Measurements from ENCODE around the gene TNRC6B.
A peak's percentile ranks its signal among the peaks of the same experiment; 100 is the strongest.

Gene TNRC6B

GRCh38 chr22:40329466-40329865, 151.7 kb downstream of the TNRC6B start:
- DNase-seq, result no peak

- no peak for DNase-seq
These were observed 152.4 kb downstream of the TNRC6B start for GRCh38 chr22:40330086-40330485.

- no peak for DNase-seq
These were observed 152.9 kb downstream of the TNRC6B start for GRCh38 chr22:40330615-40331014.

GRCh38 chr22:40331706-40332105, 154.0 kb downstream of the TNRC6B start:
- DNase-seq, result no peak

GRCh38 chr22:40332319-40332781, 154.6 kb downstream of the TNRC6B start:
- DNase-seq, result peak in 1 of 5 experiments; percentile 75

- peak in 1 of 5 experiments; percentile 58 for DNase-seq
These were observed 156.3 kb downstream of the TNRC6B start for GRCh38 chr22:40334060-40334459.

GRCh38 chr22:40334899-40335298, 157.2 kb downstream of the TNRC6B start:
- peak in 2 of 5 experiments; percentile 56 to 57 for DNase-seq

- DNase-seq, result no peak
These were observed 157.6 kb downstream of the TNRC6B start for GRCh38 chr22:40335358-40335757.

GRCh38 chr22:40340044-40340443, 162.3 kb downstream of the TNRC6B start:
- no peak for DNase-seq

- no peak for DNase-seq
These were observed 163.9 kb downstream of the TNRC6B start for GRCh38 chr22:40341604-40342003.

- DNase-seq, result no peak
These were observed 164.8 kb downstream of the TNRC6B start for GRCh38 chr22:40342521-40342920.

- DNase-seq, result peak in 1 of 5 experiments; percentile 63
These were observed 167.5 kb downstream of the TNRC6B start for GRCh38 chr22:40345271-40345670.

GRCh38 chr22:40345815-40346184, 168.1 kb downstream of the TNRC6B start:
- DNase-seq, result peak in 4 of 5 experiments; percentile 21 to 77 (median 48)

- DNase-seq, result peak; percentile 62 to 90 (median 78)
These were observed 168.7 kb downstream of the TNRC6B start, which contains the start of gene ADSL for GRCh38 chr22:40346185-40347118. Gene ADSL, plus strand, starts transcription at chr22:40346500. Its CDS starts 59 bp downstream, at chr22:40346559.

- DNase-seq, result no peak
These were observed 169.6 kb downstream of the TNRC6B start for GRCh38 chr22:40347300-40347699.

GRCh38 chr22:40348025-40348658, 170.4 kb downstream of the TNRC6B start:
- DNase-seq, result peak in 4 of 5 experiments; percentile 31 to 80 (median 52)

GRCh38 chr22:40352763-40353162, 175.0 kb downstream of the TNRC6B start:
- DNase-seq, result no peak

GRCh38 chr22:40361100-40361499, 183.4 kb downstream of the TNRC6B start:
- no peak for DNase-seq

GRCh38 chr22:40363059-40363458, 185.3 kb downstream of the TNRC6B start:
- no peak for DNase-seq

- DNase-seq, result no peak
These were observed 186.7 kb downstream of the TNRC6B start for GRCh38 chr22:40364431-40364830.

- no peak for DNase-seq
These were observed 188.3 kb downstream of the TNRC6B start for GRCh38 chr22:40366068-40366467.

- no peak for DNase-seq
These were observed 189.6 kb downstream of the TNRC6B start for GRCh38 chr22:40367342-40367741.

- DNase-seq, result no peak
These were observed 190.3 kb downstream of the TNRC6B start for GRCh38 chr22:40368016-40368415.

GRCh38 chr22:40368836-40369235, 191.1 kb downstream of the TNRC6B start:
- DNase-seq, result no peak

Data from T-helper 2 cell (primary cell).